Stimulated activated naive CD8-positive, alpha-beta T cell treated with anti-CD3 and anti-CD28 coated beads, Interleukin-15, amount 100 ng/mL, for 72 hours (primary cell): ENCODE data around the gene EPC1.
A peak's percentile ranks its signal among the peaks of the same experiment; 100 is the strongest.
"Not testable (repeated sequence)": the region's sequence is repeated elsewhere in the genome, so short reads cannot be mapped to it uniquely, and the experiment has no call there.

Source experiments
- ATAC-seq: fragments of 150-1000 bp; cut with Tn5 transposase; 2 replicates; pipeline ENCODE4 v1.10.0; 2021; ENCODE audit warnings: mild to moderate bottlenecking, moderate library complexity
- DNase-seq, 2 donors: peaks; one replicate each; pipeline ENCODE4 v3.0.0; 2021 to 2022
- H3K27ac Mint-ChIP-seq, 2 donors: one replicate each; pipeline ENCODE4 v1.8.0; 2022; ENCODE audit warnings: mild to moderate bottlenecking in 2 of 2, mixed read lengths in 2 of 2, moderate library complexity in 2 of 2
- H3K27me3 Mint-ChIP-seq: one replicate; pipeline ENCODE4 v1.8.0; 2022; ENCODE audit warnings: mixed read lengths
- H3K4me1 Mint-ChIP-seq: one replicate; pipeline ENCODE4 v1.8.0; 2022; ENCODE audit warnings: mild to moderate bottlenecking, mixed read lengths
- H3K4me3 Mint-ChIP-seq, 2 donors: one replicate each; pipeline ENCODE4 v1.8.0; 2022; ENCODE audit warnings: mild to moderate bottlenecking in 2 of 2, mixed read lengths in 2 of 2, moderate library complexity in 1 of 2
- H3K9me3 Mint-ChIP-seq, 2 donors: one replicate each; pipeline ENCODE4 v1.8.0; 2022; ENCODE audit warnings: mixed read lengths in 2 of 2

Gene EPC1

DNA sequence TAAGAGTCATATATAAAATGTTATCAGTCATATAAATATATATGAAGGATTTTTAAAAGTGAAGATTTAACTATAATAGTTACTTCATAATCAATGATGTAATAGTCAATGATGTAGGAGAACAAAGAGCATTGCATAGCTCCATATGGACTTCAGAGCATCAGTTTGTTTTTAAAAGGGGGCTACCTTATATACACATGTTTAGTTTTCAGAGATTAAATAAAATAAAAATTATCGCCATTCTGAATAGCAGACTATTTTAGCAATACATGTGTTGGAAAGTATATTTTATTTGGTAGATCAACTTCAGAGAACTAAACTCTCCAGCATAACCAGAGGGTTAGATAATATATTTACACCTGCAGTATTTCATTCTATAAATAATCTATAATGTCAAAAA lies 29.1 kb upstream of the EPC1 start:
- H3K9me3 Mint-ChIP-seq, result no peaks in the 10 kb centered on the region
- ATAC-seq (no peak), DNase-seq (no peak)
- no peaks in the 10 kb centered on the region for H3K27me3 Mint-ChIP-seq
- peaks cover 34% of the 10 kb centered on the region for H3K4me1 Mint-ChIP-seq
- H3K4me3 Mint-ChIP-seq, result peak overlapping the region in 1 of 2 donors; percentile 77
- peak overlapping the region; percentile 96 to 97 for H3K27ac Mint-ChIP-seq

GRCh38 chr10:32375631-32376030 lies 28.7 kb upstream of the EPC1 start:
- Mint-ChIP-seq H3K27me3 (no peaks in the 10 kb centered on the region), H3K27ac (peak overlapping the region; percentile 94 to 97), H3K9me3 (no peaks in the 10 kb centered on the region)

DNA sequence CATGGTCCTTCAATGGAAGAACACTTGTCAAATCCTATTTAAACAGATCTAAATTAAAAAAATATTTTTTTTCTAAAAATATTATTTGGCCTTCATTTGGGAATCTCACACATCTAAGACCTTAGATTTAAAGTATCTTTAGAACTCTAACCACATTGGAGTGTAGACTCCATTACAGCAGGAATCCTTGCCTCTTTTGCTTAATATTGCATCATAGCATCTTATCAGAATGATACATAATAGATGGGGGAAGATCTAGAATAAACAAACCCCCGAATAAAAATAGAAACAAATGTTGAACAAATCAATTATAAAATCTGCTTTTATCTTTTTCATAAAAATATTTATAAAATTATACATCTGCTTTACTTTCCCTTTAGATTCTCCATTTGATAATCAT lies 27.6 kb upstream of the EPC1 start:
- DNase-seq, result no peak
- Mint-ChIP-seq H3K4me3 (peak overlapping the region in 1 of 2 donors; percentile 64), H3K27me3 (no peaks in the 10 kb centered on the region), H3K27ac (peak overlapping the region; percentile 67 to 76), H3K4me1 (peaks cover 34% of the 10 kb centered on the region), H3K9me3 (no peaks in the 10 kb centered on the region)
- no peak for ATAC-seq

More at GRCh38 chr10:32375631-32376030, 28.7 kb upstream of the EPC1 start:
- Mint-ChIP-seq H3K4me1 (peaks cover 34% of the 10 kb centered on the region), H3K4me3 (peak overlapping the region in 1 of 2 donors; percentile 72)
- ATAC-seq, result no peak
- no peak for DNase-seq

- Mint-ChIP-seq H3K9me3 (no peaks in the 10 kb centered on the region), H3K27me3 (no peaks in the 10 kb centered on the region), H3K4me3 (peak overlapping the region in 1 of 2 donors; percentile 3), H3K4me1 (peaks cover 34% of the 10 kb centered on the region), H3K27ac (peak overlapping the region in 1 of 2 donors; percentile 33)
- DNase-seq, result no peak
- no peak for ATAC-seq
These were observed 26.5 kb upstream of the EPC1 start for GRCh38 chr10:32373496-32373895.

DNA sequence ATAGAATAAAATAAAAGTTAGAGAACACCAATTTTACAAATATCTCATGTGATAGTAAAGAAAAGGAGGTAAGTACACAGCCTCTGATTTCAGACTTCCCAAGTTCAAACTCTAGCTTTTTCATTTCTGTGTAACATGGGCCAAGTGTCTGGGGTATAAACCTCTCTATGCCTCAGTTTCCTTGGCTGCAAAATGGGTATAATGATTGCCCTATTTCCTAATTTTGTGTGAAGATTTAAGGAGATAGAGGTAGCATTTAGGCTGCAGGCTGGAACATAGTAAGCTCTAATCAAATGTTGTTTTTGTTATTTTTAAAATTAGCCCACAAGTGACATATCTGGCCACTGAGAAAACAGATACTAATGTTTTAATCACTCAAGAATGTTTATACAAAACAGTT lies 26.1 kb upstream of the EPC1 start:
- DNase-seq, result no peak
- Mint-ChIP-seq H3K27me3 (no peaks in the 10 kb centered on the region), H3K4me1 (peaks cover 39% of the 10 kb centered on the region), H3K4me3 (peak overlapping the region in 1 of 2 donors; percentile 3), H3K27ac (no peak overlapping the region), H3K9me3 (no peaks in the 10 kb centered on the region)
- no peak for ATAC-seq

DNA sequence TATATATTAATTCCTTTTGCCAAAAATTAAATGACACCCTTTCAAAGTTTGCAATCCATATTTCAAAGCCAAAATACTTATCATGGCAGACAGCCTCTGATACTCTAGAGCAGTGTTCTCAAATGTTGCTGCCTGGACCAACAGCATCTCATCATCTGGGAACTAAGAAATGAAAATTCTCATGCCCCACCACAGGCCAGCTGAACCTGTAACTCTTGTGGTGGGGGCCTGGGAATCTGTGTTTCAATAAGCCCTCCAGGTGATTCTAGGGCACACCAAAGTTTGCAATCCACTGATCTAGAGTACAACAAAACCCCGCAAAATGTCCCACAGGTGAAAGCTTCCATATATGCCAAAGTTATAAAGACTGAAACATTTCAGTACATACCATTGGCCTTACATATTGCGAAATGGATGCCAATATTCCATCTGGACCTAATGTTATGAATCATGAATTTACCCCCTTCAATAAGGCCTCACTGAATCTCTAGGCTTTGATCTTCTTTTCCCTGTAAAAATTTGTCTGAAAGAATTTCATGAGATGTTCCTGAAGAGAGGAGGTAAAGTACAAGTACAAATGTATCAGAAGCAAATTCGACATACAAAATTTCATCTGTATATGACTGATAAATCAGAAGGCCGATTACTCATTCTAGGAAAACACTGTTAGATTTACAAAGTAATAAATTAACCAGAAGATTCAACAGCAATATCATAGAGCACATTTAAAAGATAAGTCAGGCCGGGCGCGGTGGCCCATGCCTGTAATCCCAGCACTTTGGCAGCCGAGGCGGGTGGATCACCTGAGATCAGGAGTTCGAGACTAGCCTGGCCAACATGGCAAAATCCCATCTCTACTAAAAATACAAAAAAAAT lies 25.3 kb upstream of the EPC1 start:
- no peaks in the 10 kb centered on the region for H3K9me3 Mint-ChIP-seq
- H3K27ac Mint-ChIP-seq, result no peak overlapping the region
- ATAC-seq (peak; percentile 61), DNase-seq (no peak)
- H3K27me3 Mint-ChIP-seq, result no peaks in the 10 kb centered on the region
- peaks cover 45% of the 10 kb centered on the region for H3K4me1 Mint-ChIP-seq
- peak overlapping the region; percentile 6 to 33 for H3K4me3 Mint-ChIP-seq

DNA sequence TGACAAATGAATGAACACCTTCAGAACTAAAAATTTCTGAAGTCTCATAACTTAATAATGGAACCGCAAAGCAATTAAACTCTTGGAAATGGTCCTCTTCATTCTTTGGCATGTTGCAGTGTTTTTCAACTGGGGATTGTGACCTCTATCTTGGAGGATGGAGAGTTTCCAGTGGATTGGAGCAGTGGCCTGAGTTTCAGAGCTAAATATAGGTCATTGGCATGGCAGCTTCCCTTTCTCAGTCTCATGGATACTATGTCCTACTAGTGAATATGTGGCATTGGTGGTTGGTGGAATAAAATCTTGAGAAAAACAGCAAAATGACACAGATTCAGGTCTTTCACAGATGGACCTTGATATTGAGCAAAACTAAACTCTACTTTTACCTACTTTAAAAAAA lies 24.1 kb upstream of the EPC1 start:
- DNase-seq, result no peak
- no peak for ATAC-seq
- Mint-ChIP-seq H3K4me1 (peaks cover 45% of the 10 kb centered on the region), H3K27me3 (no peaks in the 10 kb centered on the region), H3K27ac (peak overlapping the region in 1 of 2 donors; percentile 76), H3K4me3 (no peak overlapping the region), H3K9me3 (no peaks in the 10 kb centered on the region)

DNA sequence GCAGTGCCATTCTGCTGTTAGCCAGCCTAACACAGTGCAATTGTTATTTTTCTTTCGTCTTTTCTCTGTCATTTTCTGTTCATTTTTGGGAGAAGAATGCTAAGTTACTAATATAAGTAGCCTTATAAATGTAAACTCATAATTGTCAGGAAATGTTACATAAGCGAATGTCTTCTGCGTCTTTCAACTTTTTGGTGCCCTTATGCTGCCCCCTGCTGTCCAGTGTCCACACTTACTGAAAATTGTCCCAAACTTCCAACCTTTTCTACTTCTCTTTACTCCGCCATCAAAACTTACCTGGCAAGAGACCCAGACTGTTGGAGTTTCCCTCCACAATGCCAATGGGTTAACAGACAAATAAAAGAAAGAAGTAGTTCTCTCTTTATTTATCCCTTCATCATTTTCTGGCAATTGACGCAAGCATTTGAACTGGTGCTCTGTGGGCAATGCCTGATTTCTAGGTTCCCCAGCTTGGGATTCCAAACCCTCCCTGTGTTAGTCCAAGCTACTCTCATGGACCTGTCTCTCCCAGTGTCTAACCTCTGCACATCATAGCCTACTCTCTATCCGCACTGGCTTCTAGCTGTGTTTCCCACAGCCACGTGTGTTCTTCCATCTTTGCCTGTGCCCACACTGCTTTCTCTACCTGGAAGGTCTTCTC lies 21.0 kb upstream of the EPC1 start:
- Mint-ChIP-seq H3K27me3 (no peaks in the 10 kb centered on the region), H3K27ac (peak overlapping the region in 1 of 2 donors; percentile 55), H3K4me1 (peaks cover 54% of the 10 kb centered on the region), H3K4me3 (peak overlapping the region; percentile 9 to 72), H3K9me3 (no peaks in the 10 kb centered on the region)
- peak; percentile 57 for ATAC-seq
- peak; percentile 33 to 59 for DNase-seq

GRCh38 chr10:32366588-32366987 lies 19.6 kb upstream of the EPC1 start:
- H3K27ac Mint-ChIP-seq, result no peak overlapping the region
- H3K27me3 Mint-ChIP-seq, result no peaks in the 10 kb centered on the region
- H3K4me1 Mint-ChIP-seq, result peaks cover 55% of the 10 kb centered on the region
- no peaks in the 10 kb centered on the region for H3K9me3 Mint-ChIP-seq
- peak overlapping the region in 1 of 2 donors; percentile 35 for H3K4me3 Mint-ChIP-seq
- ATAC-seq (no peak), DNase-seq (no peak)

- no peaks in the 10 kb centered on the region for H3K27me3 Mint-ChIP-seq
- ATAC-seq (no peak), DNase-seq (no peak)
- peak overlapping the region in 1 of 2 donors; percentile 33 for H3K27ac Mint-ChIP-seq
- no peaks in the 10 kb centered on the region for H3K9me3 Mint-ChIP-seq
- H3K4me3 Mint-ChIP-seq, result no peak overlapping the region
- H3K4me1 Mint-ChIP-seq, result peaks cover 55% of the 10 kb centered on the region
These were observed 19.2 kb upstream of the EPC1 start for GRCh38 chr10:32366111-32366510.

DNA sequence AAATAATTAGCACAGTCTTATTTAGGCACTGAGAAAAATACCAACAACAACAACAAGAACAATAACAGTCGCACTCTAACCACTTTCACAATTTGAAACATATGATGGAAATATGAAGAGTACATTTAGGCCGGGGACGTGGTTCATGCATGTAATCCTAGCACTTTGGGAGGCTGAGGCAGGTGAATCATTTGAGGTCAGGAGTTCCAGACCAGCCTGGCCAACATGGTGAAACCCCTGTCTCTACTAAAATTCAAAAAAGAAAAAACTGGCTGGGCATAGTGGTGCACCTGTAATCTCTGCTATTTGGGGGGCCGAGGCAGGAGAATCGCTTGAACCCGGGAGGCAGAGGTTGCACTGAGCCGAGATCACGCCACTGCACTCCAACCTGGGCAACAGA lies 18.4 kb upstream of the EPC1 start:
- Mint-ChIP-seq H3K27ac (peak overlapping the region; percentile 61 to 63), H3K4me1 (peaks cover 58% of the 10 kb centered on the region), H3K4me3 (peak overlapping the region; percentile 23 to 51)
- DNase-seq, H3K9me3 Mint-ChIP-seq, ATAC-seq, H3K27me3 Mint-ChIP-seq: not testable (repeated sequence)

- Mint-ChIP-seq H3K4me1 (peaks cover 64% of the 10 kb centered on the region), H3K4me3 (peak overlapping the region; percentile 14 to 32), H3K9me3 (no peaks in the 10 kb centered on the region), H3K27me3 (no peaks in the 10 kb centered on the region), H3K27ac (peak overlapping the region in 1 of 2 donors; percentile 15)
- ATAC-seq, result no peak
- no peak for DNase-seq
These were observed 15.6 kb upstream of the EPC1 start for GRCh38 chr10:32362571-32362970.

DNA sequence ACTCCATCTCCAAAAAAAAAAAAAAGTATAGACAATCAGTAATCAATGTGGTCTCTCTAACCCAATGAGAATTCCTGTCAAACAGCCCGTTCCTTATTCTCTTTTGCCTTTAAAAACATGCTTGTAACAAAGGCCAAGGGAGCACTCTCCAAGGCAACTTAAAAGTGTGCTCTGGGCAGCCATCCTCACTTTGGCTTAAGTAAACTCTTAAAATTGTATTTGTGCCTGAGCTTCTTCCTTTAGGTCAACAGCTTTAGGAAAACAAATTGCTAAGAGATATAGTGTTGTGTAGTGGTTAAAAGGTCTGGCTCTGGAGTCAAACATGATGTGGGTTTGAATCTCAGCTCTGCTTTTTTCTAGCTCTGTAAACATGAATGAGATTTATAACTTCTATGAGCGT lies 13.9 kb upstream of the EPC1 start:
- H3K4me1 Mint-ChIP-seq, result peaks cover 77% of the 10 kb centered on the region
- ATAC-seq, result no peak
- no peak overlapping the region for H3K27ac Mint-ChIP-seq

DNA sequence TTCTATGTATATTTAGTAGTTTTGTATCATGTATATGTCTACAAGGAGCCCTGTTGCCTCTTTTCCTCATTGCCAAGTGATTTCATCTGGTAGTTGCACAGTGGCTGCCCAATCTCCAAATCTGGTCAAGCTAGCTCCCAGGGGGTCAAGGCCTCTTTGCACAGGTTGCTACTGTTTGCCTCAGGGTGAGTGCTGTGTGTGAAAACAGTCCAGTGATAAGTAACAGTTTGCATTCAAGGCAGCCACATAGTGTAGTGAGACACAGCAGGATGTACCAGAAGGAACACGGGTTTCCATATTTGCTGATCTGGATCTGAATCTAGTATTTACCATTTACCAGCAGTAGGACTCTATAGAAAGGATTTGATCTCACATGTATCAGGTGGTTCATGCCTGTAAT lies 13.3 kb upstream of the EPC1 start:
- Mint-ChIP-seq H3K9me3 (no peaks in the 10 kb centered on the region), H3K4me3 (no peak overlapping the region), H3K4me1 (peaks cover 74% of the 10 kb centered on the region), H3K27ac (no peak overlapping the region), H3K27me3 (no peaks in the 10 kb centered on the region)
- ATAC-seq (no peak), DNase-seq (no peak)

More for the DNA sequence above, 13.9 kb upstream of the EPC1 start:
- Mint-ChIP-seq H3K27me3 (no peaks in the 10 kb centered on the region), H3K9me3 (no peaks in the 10 kb centered on the region), H3K4me3 (no peak overlapping the region)
- no peak for DNase-seq

- Mint-ChIP-seq H3K27me3 (no peaks in the 10 kb centered on the region), H3K4me1 (peaks cover 69% of the 10 kb centered on the region), H3K9me3 (no peaks in the 10 kb centered on the region), H3K27ac (no peak overlapping the region), H3K4me3 (peak overlapping the region in 1 of 2 donors; percentile 40)
- peak; percentile 81 for ATAC-seq
- DNase-seq, result no peak
These were observed 10.2 kb upstream of the EPC1 start for GRCh38 chr10:32357056-32357735.
